NCI-H2227 treated with DMSO at 0.1 percent for 48 hours (cell line): ENCODE measurements around the gene SAP130.

Experiments
- DNase-seq: peaks from one replicate; lab custom pipeline; 2025; lab: John Stamatoyannopoulos, UW

SAP130 gene

DNA sequence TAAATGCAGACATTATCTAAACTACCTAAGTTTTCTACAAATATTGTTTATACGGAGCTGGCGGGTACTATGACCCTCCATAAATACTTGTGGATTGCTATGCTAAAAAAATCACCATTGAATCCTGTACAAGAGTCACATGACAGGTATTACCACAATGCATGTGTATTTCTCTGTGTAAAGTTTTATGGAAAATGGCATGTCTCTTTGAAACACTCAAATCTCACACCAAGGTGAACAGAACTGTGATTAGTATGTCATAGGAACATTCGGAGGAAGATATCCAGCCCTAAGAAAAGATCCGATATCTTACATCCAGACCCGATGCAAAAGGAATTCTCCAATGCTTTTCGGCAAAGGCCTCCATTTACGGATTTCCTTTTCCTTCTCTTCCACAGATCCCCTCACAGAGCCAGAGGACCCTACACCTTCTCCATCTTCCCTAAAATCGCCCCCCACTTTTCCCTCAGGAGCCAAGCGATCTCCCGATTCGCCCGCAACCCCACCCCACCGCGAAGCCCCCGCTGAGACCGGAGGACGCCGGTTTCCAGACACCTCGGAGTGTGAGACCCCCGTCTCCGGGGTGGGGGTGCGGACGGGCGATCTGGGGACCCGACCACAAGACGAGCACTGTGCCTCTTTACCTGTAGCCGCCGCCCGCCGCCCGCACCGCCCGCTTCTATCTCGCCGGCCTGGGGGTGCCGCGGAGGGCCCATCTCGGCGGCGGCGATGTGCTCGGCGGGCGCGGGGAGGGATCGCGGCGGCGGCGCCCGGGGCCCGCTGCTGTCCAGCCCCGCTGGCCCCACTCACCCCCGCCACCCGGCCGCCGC lies 1.2 kb downstream of the SAP130 start:
- no peak for DNase-seq

DNA sequence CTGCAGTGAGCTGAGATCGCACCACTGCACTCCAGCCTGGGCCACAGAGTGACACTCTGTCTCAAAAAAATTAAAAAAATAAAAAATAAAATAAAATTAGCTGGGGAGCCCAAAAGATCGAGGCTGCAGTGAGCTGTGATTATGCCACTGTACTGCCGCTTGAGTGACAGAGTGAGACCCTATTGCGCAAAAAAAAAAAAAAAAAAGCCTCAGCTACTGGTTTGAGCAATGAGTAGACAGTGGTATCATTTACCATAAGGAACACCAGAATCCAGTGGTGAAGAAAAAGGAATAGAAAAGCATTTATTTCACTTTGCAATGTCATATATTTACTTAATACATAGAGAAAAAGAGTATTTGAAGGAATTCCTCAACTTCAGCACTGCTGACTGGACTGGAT lies 3.0 kb downstream of the SAP130 start:
- no peak for DNase-seq

DNA sequence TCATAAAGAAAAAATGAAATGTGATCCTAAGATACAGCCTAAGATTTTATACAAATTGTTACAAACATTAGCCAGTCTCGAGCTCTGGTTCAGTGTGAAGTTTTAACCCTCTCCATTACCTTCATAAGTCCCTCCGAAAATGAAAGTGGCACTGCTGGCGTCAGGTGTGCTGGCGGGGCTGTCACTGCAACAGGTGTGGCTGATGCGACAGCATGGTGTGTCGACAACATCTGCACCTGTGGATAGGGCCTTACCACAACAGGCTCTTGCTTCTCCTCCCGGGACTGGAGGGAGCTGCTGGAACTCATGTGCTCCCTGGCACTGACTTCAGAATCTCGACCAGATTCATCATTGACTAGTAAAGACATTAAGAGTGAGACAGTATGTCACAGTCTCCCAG lies 10.3 kb downstream of the SAP130 start:
- DNase-seq = no peak

DNA sequence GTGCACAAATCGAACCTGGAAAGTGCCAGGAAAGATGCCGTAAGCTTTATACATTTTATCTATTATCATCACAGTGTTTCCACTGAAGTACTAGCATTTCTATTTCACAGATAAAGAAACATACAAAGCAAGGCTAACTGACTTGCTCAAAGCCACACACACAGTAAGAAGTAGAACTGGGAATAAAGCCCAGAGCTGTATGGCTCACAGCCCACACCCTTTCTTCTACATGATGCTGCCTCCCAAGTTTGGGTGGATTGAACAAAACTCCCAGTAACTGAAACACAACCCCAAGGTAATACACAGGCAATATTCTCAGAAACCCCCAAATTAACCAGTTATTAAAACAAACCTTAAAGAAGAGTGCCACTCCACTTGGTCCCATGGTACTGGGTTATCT lies 11.2 kb downstream of the SAP130 start:
- no peak for DNase-seq

DNA sequence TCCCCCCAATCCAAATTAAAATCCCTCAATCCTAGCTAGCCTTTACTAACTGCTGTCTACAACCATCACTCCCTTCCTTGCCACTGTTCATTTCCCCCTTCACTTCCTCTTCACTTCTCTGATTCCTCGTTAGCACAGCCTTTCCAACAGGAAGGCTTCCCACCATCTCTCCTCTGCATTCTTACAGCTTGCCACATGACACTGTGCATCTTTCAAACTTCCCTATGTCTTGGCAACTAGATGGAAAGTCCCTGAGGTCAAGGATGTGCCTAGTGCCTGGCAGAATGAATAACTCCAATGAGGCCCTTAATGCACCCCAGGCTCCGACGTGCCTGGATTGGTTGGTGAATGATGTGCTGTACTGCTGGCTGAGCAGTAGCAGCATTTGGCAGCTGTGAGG lies 15.2 kb downstream of the SAP130 start:
- DNase-seq = no peak

DNA sequence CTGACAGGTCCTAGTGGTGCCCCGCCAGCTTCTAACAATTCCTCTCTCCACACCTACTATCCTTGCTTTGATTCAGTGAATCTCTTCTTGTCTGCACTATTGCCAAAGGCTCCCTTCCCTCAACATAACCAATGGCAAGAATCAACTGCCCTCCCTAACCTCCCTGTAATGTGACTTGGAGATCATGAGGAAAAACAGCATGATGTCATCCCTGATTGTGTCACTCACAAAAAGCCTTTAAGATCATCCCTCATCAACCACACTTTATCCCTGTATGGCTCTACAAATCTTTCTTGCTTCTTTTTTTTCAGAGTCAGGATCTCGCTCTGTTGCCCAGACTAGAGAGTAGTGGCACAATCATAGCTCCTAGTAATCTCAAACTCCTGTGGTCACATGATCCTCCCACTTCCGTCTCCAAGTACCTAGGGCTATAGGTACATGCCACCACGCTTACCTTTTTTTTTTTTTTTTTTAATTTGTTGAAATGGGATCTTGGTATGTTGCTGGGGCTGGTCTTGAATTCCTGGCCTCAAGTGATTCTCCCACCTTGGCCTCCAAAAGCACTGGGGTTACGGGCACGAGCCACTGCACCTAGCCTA lies 19.7 kb downstream of the SAP130 start:
- no peak for DNase-seq

DNA sequence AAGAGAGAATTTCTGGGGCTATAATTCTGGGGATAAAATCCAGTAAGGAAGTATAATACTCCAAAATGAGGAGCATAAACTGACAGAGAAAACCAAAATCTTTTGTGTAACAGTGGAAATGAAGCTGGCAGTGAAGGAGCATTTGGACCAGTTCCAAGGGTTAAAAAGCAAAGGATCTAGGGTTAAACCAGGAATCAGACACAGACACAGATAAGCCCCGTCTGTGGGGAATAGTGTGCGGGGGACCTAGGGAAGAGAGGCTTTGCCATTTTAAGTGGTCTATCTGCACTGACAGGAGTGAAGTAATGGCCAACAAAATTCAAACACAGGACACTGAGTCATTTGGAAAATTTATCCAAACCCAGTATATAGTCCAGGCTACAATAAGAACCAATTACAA lies 23.4 kb downstream of the SAP130 start:
- DNase-seq = no peak

DNA sequence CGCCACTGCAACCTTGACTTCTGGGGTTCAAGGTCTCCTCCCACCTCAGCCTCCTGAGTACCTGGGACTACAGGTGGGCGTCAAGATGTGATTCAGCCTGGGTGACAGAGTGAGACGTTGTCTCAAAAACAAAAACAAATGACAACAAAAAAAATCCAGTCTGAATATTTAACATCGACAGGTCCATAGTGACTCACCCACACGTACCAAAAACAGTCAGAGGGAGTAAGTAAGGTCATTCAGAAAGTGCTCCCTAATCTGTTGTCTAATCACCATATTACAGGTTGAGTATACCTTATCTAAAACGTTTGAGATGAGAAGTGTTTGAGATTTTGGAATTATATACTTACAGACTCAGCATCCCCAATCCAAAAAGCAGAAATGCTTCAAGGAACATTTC lies 24.4 kb downstream of the SAP130 start:
- no peak for DNase-seq

DNA sequence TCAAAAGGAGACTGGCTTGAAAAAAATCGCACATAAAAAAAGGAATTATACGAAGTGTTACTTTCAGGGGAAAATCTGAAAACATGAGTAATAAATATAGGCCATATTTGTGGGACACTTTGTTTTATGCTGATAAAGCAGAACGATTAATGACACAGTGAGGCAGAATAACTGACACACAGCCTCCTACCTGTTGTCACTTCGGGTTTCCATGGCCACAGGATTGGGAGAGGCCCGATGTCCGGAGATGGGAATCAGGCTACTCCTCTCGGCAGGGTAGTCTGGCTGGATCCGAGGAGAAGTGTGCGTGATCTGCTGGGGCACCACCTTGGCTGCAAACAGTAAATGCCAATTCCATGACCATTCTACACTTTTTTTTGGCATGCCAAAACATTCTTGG lies 31.7 kb downstream of the SAP130 start:
- DNase-seq = no peak

DNA sequence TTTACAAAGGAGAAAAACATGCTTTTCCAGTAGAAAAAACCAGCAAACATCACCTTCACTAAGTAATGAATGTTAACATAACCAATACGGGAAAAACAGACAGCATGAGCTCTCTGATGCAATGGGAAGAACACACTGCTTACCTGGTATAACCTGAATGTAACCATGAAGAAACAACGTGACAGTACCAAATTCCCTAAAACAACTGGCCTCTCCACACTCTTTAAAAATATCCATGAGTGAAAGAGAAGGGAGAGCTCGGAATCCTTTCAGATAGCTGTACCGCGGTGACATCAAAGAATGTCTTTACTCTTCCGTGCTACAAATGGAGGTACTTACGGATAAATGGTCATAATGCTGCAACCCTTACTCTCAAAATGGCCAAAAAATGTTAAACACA lies 32.1 kb downstream of the SAP130 start:
- no peak for DNase-seq

DNA sequence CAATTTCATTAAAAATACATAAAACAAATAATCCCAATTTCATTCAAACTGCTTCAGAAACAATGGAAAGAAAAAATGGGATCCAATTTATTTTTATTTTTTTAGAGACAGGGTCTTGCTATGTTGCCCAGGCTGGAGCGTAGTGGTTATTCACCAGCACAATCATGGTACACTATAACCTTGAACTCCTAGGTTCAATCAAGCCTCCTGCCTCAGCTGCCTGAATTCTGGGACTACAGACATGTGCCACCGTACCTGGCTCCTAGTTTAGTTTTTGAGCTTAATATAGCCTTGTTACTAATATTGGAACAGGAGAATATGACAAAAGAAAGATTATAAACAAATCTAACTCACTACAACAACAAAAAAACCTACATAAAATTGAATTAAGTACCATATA lies 34.2 kb downstream of the SAP130 start:
- DNase-seq = no peak

DNA sequence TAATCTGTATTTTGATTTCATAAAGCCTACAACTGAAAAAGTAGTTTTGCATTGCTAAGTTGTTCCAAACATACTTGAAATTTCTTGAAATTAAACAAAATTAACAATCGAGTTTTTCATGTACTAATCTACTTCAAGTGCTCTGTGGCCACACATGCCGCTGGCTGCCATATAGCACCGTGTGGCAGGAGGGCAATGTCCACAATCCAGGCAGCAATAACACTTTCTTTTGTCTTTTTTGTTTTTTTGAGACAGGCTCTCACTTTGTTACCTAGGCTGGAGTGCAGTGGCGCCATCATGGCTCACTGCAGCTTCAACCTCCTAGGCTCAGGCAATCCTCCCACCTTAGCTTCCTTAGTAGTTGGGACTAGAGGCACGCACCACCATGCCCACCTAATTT lies 36.1 kb downstream of the SAP130 start:
- no peak for DNase-seq

DNA sequence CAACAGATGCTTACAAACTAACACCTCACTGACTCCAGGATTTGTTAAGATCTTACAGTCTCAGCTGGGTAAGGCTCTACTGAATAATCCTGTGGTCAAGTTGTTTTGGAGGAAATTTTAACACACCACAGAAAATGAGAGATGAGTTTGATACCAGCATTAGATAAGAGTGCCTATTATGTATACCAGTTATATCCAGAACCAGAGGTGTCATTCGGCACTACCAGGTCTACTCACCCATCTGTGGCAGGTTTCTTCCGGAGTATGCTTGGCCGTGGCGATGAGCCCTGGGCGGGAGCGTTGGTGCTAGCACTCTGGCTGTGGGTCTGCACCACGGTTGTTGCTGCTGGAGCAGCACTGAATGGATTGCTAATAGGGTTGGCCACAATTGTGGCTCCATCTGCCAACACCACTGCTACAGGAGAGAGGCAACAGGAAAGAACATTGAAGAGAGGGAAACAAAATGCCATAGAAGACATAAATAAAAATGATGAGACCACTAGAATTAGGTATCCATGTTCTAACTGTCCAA lies 41.2 kb downstream of the SAP130 start:
- DNase-seq = no peak

DNA sequence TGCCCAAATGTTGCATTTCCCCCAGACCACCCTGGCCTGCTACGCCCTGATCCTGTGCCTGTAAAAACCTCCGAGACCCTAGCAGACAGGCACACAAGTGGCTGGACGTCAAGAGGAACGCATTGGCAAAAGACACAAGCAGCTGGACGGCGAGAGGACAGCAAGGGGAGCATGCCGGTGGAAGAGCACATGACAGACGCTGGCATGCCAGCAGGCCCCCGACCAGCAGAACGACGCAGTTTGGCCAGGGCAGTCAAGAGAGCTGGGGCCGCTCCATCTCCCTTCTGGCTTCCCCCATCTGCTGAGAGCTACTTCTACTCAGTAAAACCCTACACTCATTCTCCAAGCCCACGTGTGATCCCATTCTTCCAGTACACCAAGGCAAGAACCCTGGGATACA lies 42.1 kb downstream of the SAP130 start:
- DNase-seq = no peak

DNA sequence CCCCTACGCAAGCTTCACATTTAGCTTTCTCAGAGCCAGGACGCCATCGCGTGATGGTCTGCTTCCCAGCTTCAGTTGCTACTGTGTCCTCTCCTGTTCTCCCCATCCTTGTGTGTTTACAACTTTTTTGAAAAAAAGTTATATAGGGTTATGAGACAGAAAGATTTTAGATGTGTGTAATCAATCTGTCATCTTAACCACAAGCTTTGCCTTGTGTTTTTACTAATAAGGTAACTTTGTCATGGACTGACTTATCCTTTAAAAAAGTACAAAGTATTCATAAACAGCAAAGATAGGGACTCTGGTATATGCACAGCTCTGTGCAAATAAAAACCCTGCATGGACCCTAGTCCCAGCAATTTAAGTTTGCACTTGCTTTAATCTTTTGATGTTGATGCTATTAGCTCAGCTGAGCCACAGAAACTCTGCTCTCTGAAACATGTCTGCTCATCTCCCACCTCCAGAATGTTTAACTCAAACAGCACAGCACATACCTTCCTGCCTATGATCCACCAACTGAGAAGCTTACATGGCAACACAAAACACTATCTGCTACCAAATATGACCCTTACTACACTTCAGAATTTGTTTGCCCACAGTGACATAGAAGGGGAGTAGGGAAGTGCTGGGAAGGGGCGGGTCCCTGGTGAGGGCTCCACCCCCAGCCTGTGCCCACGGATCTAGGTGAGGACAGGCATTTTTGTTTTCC lies 42.7 kb downstream of the SAP130 start:
- no peak for DNase-seq

DNA sequence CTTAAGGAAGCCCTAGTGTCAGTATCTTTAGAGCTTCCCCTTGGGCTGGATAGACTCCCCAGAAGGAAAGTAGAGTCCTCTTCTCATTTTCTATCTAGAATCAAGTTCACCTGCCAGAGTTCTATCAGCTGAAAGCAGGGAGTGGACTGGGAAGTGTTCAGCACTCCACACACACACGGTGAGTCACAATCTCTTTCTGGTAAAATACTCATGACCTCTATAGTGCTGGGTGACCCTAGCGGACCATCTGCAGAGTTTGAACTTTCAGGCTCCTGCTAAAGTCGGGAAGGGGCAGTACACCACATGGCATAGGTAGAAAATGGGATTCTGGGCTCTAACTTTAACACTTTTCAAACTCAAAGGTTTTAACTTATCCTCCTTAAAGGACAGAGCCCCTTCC lies 43.3 kb downstream of the SAP130 start:
- DNase-seq = no peak

DNA sequence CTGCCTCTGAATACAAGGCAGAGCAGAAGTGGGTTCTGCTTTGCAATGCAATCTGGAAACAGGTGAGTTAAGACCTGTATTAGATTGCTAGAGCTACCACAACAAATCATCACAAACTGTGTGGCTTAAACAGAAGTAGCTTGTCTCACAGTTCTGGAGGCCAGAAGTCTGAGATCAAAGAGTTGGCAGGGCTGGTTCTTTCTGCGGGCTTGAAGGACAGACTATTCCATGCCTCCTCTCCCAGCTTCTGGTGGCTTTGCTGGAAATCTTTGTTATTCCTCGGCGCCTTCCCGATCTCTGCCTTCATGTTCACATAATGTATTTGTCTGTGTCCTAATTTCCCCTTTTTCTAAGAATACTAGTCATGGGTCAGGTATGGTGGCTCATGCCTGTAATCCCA lies 58.4 kb downstream of the SAP130 start:
- DNase-seq = no peak

DNA sequence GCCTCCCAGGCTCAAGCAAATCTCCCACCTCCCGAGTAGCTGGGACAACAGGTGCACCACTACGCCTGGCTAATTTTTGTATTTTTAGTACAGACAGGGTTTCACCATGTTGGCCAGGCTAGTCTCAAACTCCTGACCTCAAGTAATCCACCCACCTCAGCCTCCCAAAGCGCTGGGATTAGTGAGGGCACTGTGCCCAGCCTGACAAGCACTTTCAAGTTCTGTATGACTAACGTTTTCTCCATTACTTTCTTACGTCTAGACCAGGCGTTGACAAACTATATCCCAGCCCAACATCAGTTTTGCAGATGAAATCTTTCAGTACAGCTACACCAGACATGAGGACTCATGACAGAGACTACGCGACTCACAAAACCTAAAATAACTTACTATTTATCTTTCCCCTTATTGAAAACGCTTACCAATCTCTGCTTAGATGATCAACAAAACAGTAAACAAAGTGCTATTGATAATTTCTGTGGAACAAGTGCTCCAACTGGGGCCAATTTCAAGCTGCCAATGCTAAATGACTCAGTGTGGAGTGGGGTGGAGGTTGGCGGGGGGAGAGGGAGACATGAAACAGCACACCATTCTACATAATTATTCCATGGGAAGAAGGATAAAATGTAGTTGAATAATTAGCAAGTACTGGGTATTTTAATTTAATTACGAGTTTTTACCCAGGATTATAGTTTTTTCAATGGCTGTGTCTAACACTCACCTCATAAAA lies 59.1 kb downstream of the SAP130 start:
- no peak for DNase-seq

DNA sequence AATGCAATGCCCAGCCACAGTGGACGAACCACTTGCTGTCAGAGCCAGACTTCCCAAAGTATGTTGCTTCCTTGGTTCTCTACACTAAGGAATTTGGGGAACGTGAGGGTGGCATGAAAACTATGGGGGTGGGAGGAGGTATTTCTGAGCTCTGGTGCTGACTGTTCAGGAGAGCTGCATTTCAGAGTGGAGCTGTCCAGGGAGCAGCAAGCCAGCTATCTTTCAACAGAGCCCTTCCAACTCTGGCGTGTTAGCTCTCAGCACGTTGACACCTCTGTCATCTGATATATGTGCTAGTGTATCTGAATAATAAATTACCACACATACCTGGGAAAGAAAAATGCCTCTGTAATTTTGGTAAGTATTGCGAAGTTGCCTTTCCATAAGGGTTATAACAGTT lies 66.1 kb downstream of the SAP130 start:
- DNase-seq = no peak

DNA sequence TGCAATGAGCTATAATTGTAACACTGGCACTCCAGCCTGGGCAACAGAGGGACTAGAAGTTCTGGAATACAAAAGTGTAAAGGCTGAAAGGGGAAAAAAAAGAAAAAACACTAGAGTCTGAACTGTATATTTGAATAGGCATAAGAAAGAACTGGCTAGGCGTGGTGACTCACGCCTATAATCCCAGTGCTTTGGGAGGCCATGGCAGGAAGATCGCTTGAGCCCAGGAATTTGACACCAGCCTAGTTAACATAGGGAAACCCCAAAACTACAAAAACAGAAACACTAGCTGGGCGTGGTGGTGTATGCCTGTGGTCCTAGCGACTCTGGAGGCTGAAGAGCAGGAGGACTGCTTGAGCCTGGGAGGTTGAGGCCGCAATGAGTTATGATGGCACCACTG lies 70.6 kb downstream of the SAP130 start:
- DNase-seq = no peak

DNA sequence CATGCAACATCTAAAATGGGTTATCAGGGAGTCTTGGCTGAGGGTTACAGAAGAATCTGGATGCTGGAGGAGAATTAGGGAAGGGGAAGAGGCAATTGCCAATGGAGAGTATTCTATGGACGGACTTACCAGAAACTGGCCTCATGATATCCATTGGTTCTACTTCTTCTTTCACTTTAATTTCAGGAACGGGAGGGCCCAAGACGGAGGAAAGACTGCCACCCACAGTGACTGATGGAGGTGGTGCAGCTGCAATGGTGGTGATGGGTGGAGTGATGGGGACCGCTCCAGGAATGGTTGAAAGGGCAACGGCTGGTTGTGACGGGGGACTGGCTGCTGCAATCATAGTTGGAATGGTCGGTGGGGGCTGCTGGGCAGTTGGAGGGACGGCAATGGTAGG lies 73.0 kb downstream of the SAP130 start:
- DNase-seq = no peak

DNA sequence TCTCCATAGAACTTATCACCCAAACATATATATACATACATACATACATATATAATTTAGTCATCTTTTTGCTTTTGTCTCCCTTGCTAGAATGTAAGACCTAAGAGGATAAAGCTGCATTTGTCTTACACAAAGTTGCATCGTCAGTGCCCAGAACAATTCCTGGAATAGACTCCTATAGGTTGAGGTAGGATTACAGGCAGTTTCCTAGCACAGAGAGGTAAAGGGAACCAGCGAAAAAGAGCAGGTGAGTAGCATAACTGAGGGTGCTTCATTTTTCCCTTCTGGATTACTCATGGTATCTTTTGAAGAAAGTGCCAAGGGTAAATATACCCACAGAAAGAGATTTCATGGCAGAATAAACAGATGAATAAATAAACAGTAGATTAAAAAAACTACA lies 74.0 kb downstream of the SAP130 start:
- DNase-seq = no peak
